Endothelial cell of umbilical vein (primary cell): ENCODE data around the gene DRC1. TPM values are rescaled to one million over a fixed set of nuclear protein-coding genes. Genes with fewer than 3 reads are reported as not detected.

Experiments used
- BruUV-seq: library from RNA; stranded (reverse); fragments of 400-500 nt; replicated peaks from 2 replicates; lab custom pipeline; 2021; lab: Mats Ljungman, UMichigan
- CTCF ChIA-PET: fragments of 300-600, 350-600 bp; sonication (Branson Sonifier 250); formaldehyde crosslinking; loops from one replicate; lab custom pipeline; 2021; ENCODE audit warnings: antibody characterized with exemption, inconsistent platforms; lab: Charles Lee
- POLR2A ChIA-PET: fragments of 300-600, 350-600 bp; sonication (Branson Sonifier 250); formaldehyde crosslinking; loops from one replicate; lab custom pipeline; 2021; ENCODE audit warnings: antibody characterized with exemption, inconsistent platforms; lab: Charles Lee
- DNase-seq: peaks from one replicate; pipeline ENCODE4 v3.0.0-alpha.2; 2011; ENCODE audit warnings: low read depth, low spot score
- FAIRE-seq: peaks from 2 replicates; lab custom pipeline; 2011; peaks lifted over from hg19 to GRCh38; lab: Jason Lieb, UNC
- H2AFZ ChIP-seq: 2 replicates; pipeline ENCODE4 v1.6.0; 2012; ENCODE audit warnings: low read depth, low read length, control low read depth, inconsistent platforms
- H3K27ac ChIP-seq: 2 replicates; pipeline ENCODE4 v1.5.1; 2011; ENCODE audit warnings: low read depth, mild to moderate bottlenecking, control low read depth, low read length, moderate library complexity; ENCODE audit not compliant: insufficient read depth
- H3K27me3 ChIP-seq, 2 experiments: 2 replicates each; pipeline versions ENCODE4 v1.6.0 to v1.6.1; 2011; ENCODE audit warnings: low read length in 2 of 2, mixed read lengths in 1 of 2; ENCODE audit not compliant: control insufficient read depth in 2 of 2, insufficient read depth in 2 of 2
- H3K36me3 ChIP-seq, 2 experiments: 2 replicates in 1 of 2; 3 replicates in 1 of 2; pipeline ENCODE4 v1.5.1; 2011; ENCODE audit warnings: low read length in 2 of 2, mild to moderate bottlenecking in 1 of 2, moderate library complexity in 1 of 2; ENCODE audit not compliant: control insufficient read depth in 2 of 2, insufficient read depth in 2 of 2; ENCODE audit errors: extremely low read depth in 1 of 2
- H3K4me1 ChIP-seq: 3 replicates; pipeline ENCODE4 v1.5.1; 2011; ENCODE audit warnings: mild to moderate bottlenecking, low read length; ENCODE audit not compliant: control insufficient read depth, insufficient read depth; ENCODE audit errors: extremely low read depth
- H3K4me2 ChIP-seq: 2 replicates; pipeline ENCODE4 v1.6.1; 2011; ENCODE audit warnings: low read length, control low read depth, mixed read lengths; ENCODE audit not compliant: insufficient read depth
- H3K4me3 ChIP-seq, 3 experiments: fragments of 200-600 bp in 1 of 3; sonication (generic), shearing (Covaris generic) in 1 of 3; replicated peaks in 1 of 3; 2 replicates each; pipeline ENCODE4 v1.5.1; 2011 to 2016; ENCODE audit warnings: control low read depth in 3 of 3, low read length in 3 of 3, mild to moderate bottlenecking in 2 of 3, inconsistent platforms in 1 of 3, low read depth in 1 of 3, moderate library complexity in 1 of 3; ENCODE audit not compliant: insufficient read depth in 1 of 3
- H3K79me2 ChIP-seq: 2 replicates; pipeline ENCODE4 v1.6.0; 2012; ENCODE audit warnings: low read length, inconsistent platforms; ENCODE audit not compliant: control insufficient read depth, insufficient read depth
- H3K9ac ChIP-seq: replicated peaks from 2 replicates; pipeline ENCODE3; 2011; ENCODE audit warnings: low read length, control low read depth; ENCODE audit not compliant: insufficient read depth; ENCODE audit errors: extremely low read depth
- H3K9me1 ChIP-seq: replicated peaks from 3 replicates; pipeline ENCODE4 v1.6.0; 2011; ENCODE audit warnings: mild to moderate bottlenecking, low read length; ENCODE audit not compliant: control insufficient read depth, insufficient read depth; ENCODE audit errors: extremely low read depth
- H3K9me3 ChIP-seq: replicated peaks from 2 replicates; pipeline ENCODE4 v1.5.1; 2012; ENCODE audit warnings: low read length, inconsistent platforms; ENCODE audit not compliant: control insufficient read depth, insufficient read depth
- H4K20me1 ChIP-seq: replicated peaks from 2 replicates; pipeline ENCODE3; 2011; ENCODE audit warnings: mild to moderate bottlenecking, low read length; ENCODE audit not compliant: control insufficient read depth, insufficient read depth; ENCODE audit errors: extremely low read depth
- CTCF ChIP-seq, 2 donors: IDR thresholded peaks; 1 replicate in 1 of 2; 2 replicates in 1 of 2; pipeline ENCODE4 v1.5.1; 2011; ENCODE audit warnings: low read length in 2 of 2, mild to moderate bottlenecking in 2 of 2, moderate library complexity in 2 of 2, control low read depth in 1 of 2, inconsistent platforms in 1 of 2, low read depth in 1 of 2; ENCODE audit not compliant: insufficient read depth in 1 of 2; ENCODE audit errors: extremely low read depth in 1 of 2
- EZH2 ChIP-seq: IDR thresholded peaks from 2 replicates; pipeline ENCODE4 v1.6.1; 2012; ENCODE audit warnings: borderline replicate concordance, low read depth, mild to moderate bottlenecking, moderate library complexity, low read length, inconsistent platforms; ENCODE audit not compliant: severe bottlenecking
- FOS ChIP-seq: IDR thresholded peaks from 2 replicates; pipeline ENCODE4 v1.6.1; 2011; ENCODE audit warnings: mild to moderate bottlenecking, low read length, moderate library complexity, borderline replicate concordance; ENCODE audit not compliant: insufficient read depth
- GATA2 ChIP-seq: IDR thresholded peaks from 2 replicates; pipeline ENCODE4 v1.7.0; 2011; ENCODE audit warnings: low read depth, mild to moderate bottlenecking, moderate library complexity, mixed read lengths, low read length; ENCODE audit not compliant: insufficient read length, insufficient read depth
- JUN ChIP-seq: IDR thresholded peaks from 2 replicates; pipeline ENCODE4 v1.6.1; 2011; ENCODE audit warnings: borderline replicate concordance, low read depth; ENCODE audit not compliant: insufficient read length, insufficient read depth
- MAX ChIP-seq: IDR thresholded peaks from 2 replicates; pipeline ENCODE4 v1.6.1; 2011; ENCODE audit not compliant: insufficient read depth, insufficient read length
- MYC ChIP-seq: IDR thresholded peaks from one replicate; pipeline ENCODE4 v1.6.1; 2011; ENCODE audit warnings: mild to moderate bottlenecking, low read depth, low read length
- POLR2A ChIP-seq: IDR thresholded peaks from 2 replicates; pipeline ENCODE4 v1.6.1; 2012; ENCODE audit warnings: low read depth, mild to moderate bottlenecking, control low read depth, low read length
- POLR2AphosphoS5 ChIP-seq: IDR thresholded peaks from 2 replicates; pipeline ENCODE4 v1.6.1; 2012; ENCODE audit warnings: low read depth, mild to moderate bottlenecking, control low read depth, low read length, moderate library complexity; ENCODE audit not compliant: insufficient read depth
- dilution Hi-C: fragments of 300-500 bp; cut with MboI; formaldehyde crosslinking; loops from one replicate; pipeline ENCODE4 v1.15.0; 2019; ENCODE audit warnings: low sequenced_read_pairs; ENCODE audit not compliant: extremely low pct_ligation_motif_present
- intact Hi-C: fragments of 100-400 bp; cut with micrococcal nuclease; formaldehyde crosslinking; loops from one replicate; pipeline ENCODE4 v1.10.0; 2022
- polyA plus RNA-seq, 4 experiments: library from polyadenylated mRNA; depleted of rRNA in 3 of 4; stranded (reverse) in 3 of 4; unstranded in 1 of 4; fragments of >200 nt; gene quantifications; 2 replicates each; pipeline versions ENCODE4 v1.2.1 to v1.2.3, GENCODE V29; 2011 to 2012; ENCODE audit warnings: missing spikeins in 1 of 4
- total RNA-seq: library from RNA; stranded (reverse); gene quantifications from 2 replicates; pipeline ENCODE4 v1.2.3, GENCODE V29; 2021

DRC1 gene
- total and polyA plus RNA-seq, 2 donors (not counting 3 experiments of a cell fraction or from before 2014, with no cell fraction given), result 0.44 TPM; not detected in 1

- POLR2A ChIA-PET, result no interaction called here
Measured at GRCh38 chr2:26470601-26471260, 69.0 kb downstream of the DRC1 start.

More at GRCh38 chr2:26470601-26471260, 69.0 kb downstream of the DRC1 start:
- Histone ChIP-seq H3K36me3 (no peaks in the 10 kb centered on the region), H3K9me3 (no peaks in the 10 kb centered on the region), H2AFZ (no peak overlapping the region), H3K79me2 (no peaks in the 10 kb centered on the region), H3K4me1 (no peaks in the 10 kb centered on the region), H3K9me1 (no peaks in the 10 kb centered on the region), H3K4me3 (no peak overlapping the region), H4K20me1 (no peaks in the 10 kb centered on the region), H3K4me2 (no peak overlapping the region), H3K27me3 (no peaks in the 10 kb centered on the region), H3K27ac (no peak overlapping the region), H3K9ac (no peak overlapping the region)
- DNase-seq (no peak), FAIRE-seq (no peak)
- dilution Hi-C loops, result no loop called here
- BruUV-seq, result no TSS peak
- no peak for TF ChIP-seq FOS
- no peak for TF ChIP-seq GATA2
- no peak for TF ChIP-seq POLR2AphosphoS5
- no peak for TF ChIP-seq MYC
- TF ChIP-seq JUN, result no peak
- TF ChIP-seq POLR2A, result no peak
- TF ChIP-seq EZH2, result no peak
- no peak for TF ChIP-seq MAX
- TF ChIP-seq CTCF (IDR thresholded peaks at IDR 0.05; ENCODE audit: extremely low read depth in 1 of 2, insufficient read depth in 1 of 2, low read depth in 1 of 2, low read length in 2 of 2), result no peak
- intact Hi-C loops, result no loop called here
- CTCF ChIA-PET, result interaction anchor here (1.1 to 3.5 kb wide), 7 partner anchors 10 to 275 kb away, joined by 3 to 22 read pairs (median 5); no protein-coding TSS in a partner anchor
